ENCODE measurements around the gene NAPSA.
"Not testable (repeated sequence)": the region's sequence is repeated elsewhere in the genome, so short reads cannot be mapped to it uniquely, and the experiment has no call there.

GRCh38 chr19:50390295-50390694, 24.9 kb upstream of the NAPSA start:
- TF ChIP-seq, protein P1, sequence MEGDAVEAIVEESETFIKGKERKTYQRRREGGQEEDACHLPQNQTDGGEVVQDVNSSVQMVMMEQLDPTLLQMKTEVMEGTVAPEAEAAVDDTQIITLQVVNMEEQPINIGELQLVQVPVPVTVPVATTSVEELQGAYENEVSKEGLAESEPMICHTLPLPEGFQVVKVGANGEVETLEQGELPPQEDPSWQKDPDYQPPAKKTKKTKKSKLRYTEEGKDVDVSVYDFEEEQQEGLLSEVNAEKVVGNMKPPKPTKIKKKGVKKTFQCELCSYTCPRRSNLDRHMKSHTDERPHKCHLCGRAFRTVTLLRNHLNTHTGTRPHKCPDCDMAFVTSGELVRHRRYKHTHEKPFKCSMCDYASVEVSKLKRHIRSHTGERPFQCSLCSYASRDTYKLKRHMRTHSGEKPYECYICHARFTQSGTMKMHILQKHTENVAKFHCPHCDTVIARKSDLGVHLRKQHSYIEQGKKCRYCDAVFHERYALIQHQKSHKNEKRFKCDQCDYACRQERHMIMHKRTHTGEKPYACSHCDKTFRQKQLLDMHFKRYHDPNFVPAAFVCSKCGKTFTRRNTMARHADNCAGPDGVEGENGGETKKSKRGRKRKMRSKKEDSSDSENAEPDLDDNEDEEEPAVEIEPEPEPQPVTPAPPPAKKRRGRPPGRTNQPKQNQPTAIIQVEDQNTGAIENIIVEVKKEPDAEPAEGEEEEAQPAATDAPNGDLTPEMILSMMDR (IDR thresholded peaks at IDR 0.05; ENCODE audit: low read length), result not testable (repeated sequence)
- not testable (repeated sequence) for TF ChIP-seq EZH2 (IDR thresholded peaks at IDR 0.05; ENCODE audit: borderline replicate concordance, low read length)

Measured in OCI-LY1 (cell line).